Amygdala (tissue), 56 donors: ENCODE data around the gene ADAMTS17.

Experiments
- DNase-seq, 56 donors: peaks; one replicate each; lab custom pipeline; 2025; lab: John Stamatoyannopoulos, UW

Gene ADAMTS17

DNA sequence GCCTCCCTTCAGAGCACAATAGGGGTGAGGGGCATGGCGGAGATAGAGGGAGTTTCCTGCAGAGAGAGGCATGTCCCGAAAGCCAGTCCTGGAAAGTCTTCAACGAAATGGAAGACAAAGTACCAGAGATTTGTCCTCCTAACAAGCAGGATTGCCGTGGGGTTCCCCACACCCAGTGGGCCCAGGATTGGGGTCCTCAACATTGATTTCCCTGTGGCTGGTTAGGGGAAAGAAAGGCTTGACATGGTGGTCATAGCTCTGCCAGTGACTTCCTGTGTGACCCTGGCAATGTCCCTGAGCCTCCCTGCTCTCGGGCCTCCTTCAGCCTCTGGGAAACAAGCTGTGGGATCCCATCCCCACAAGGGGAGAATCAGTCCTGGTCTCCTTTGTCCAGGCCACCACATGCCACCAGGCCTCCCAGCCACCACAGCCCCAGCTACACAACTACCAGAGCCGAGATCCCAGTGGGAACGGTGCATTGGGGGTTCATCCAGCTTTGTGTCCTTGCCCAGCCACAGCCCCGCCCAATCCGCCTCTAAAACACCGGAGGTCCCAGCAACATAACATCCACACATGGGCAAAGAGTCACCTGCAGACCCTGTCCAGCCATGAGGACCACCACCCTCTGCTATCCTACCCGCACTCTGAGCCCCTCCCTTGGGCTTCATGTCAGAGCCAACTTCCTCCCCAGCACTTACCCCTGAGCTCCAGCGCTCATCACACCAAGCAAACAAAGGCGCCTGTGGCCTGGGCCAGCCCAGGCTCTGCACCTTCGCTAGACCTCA lies 63.0 kb downstream of the ADAMTS17 start:
- no peak for DNase-seq

GRCh38 chr15:100277087-100277855 lies 64.5 kb downstream of the ADAMTS17 start:
- DNase-seq = no peak

GRCh38 chr15:100276506-100276905 lies 65.3 kb downstream of the ADAMTS17 start:
- no peak for DNase-seq

DNA sequence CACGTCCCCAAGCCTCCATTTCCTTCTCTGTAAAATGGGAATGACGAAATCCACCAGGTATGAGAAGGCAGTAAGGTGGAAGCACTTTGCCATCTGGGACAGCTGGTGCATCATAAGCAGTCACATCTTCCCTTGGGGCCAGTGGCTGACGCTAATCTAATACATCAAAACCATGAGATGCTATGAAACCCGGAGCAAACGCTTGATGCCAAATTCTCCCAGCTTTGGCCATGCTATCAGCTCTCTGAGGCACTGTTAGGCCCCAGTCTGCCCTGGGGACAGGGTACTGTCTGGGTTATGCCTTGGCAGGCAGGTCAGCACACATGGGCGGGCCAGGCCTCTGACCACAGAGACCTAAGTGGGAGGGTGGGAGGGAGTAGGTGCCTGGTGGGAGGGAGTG lies 66.1 kb downstream of the ADAMTS17 start:
- DNase-seq = no peak

DNA sequence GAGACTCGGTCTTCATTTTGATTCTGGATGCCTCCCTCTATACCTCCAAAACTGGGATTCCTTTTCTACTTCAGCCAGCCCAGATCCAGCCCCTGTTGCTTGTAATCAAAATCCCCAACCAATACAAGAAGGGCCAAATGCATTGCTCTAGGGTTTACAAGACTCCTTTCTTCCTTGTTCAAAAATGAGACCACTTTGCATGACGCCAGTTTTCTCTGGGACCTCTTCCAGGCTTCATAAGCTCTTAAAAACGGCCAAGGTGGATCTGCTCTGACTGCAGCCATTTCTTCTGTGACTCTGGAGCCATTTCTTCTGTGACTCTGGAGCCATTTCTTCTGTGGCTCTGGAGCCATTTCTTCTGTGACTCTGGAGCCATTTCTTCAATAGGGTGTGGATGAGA lies 71.9 kb downstream of the ADAMTS17 start:
- DNase-seq = no peak

DNA sequence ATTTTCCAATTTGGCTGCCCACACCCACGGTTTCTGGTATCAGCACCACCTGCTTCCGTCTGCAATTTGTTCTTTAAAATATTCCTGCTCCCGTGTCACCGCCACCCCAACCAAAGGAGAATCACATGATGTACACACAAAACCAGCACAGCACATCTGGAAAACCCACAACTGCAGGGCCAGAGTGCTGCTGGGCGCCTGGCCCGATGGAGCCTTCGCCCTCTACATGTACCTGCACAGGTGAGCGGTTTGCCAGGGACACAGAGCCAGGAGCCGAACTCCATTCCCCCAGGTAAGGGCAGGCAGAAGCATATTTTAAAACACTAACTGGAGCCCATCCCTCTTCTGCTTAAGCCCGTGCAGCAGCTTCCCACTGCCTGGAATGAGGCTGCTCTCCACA lies 75.6 kb downstream of the ADAMTS17 start:
- DNase-seq = no peak

DNA sequence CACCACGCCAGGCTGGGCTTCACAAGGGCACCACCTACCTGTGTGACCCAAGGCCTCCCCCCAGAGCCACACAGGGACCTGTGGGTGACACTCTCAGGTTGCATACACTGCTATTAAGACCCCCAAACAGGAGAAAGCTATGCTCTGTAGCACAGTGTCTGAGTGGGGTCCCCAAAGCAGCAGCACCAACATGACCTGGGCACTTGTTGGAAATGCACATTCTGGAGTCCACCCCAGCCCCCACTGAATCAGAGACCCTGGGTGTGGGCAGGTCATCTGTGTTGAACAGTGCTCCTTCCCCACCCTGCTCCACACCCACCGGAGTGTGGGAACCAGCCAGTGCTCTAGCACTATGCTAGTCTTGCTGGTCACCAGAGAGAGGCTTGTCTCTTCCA lies 76.1 kb downstream of the ADAMTS17 start:
- DNase-seq = no peak

DNA sequence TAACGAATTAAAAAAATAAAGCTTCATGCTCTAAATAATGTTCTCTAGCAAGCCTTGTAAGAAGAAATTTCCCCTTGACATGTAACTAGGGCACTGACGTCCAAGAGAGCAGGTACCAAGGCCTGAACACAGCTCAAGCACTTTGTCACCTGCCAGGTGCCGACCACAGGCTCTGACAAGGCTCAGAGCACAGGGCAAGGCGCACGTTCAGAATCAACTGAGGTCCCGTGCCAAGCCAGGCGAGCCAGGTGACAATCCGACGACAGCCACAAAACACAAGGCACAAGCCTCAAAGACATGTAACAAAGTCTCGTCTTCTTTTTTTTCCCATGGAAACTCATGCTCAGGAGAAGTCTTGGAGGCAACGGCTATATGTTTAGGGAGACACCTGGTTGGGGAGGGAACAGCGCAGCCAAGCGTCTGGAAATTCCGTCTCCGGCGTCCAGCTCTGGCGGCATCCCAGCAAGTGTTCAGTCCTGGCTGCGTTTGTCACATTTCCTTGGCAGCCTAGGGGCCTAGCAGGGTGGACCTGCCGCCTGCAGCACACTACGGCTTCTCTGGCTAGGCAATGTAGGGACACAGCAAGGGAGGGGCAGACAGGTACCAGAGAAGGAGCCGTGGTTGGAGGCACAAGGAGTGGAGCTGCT lies 76.7 kb downstream of the ADAMTS17 start:
- DNase-seq = peak in 1 of 56 donors; percentile 24

DNA sequence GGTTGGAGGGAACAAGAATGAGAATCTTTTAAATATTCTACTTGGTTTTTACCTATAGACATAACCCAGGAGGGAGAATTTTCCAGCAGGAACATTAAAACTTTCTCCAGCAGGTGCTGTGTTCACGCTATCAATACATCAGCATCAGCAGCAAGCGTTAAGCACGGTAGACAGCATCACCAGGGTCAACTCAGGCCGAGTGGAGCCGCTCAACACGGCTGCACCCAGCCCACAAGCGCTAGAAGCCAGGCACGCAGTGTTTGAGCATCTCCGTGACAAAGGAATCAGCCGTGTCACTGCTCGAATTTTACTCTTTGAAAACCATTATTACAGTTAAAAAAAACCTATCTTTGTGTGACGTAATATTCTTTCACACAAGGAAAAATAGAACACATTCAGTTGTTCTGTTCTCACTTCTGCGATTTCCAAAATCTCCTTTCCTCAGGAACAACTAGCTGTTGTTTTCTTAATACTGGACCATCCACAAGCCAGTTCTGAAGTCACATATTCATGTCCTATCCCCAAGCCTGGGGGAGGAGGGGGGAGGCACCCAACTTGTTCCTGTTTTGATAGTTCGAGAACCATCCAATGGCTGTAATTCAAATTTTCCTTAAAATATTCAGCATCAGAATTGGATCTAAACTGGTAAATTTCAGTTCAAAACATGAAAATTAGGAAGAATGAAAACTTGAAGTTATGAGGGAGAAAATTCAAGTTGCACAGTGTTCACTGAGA lies 77.9 kb downstream of the ADAMTS17 start:
- peak in 1 of 56 donors; percentile 11 for DNase-seq

GRCh38 chr15:100263031-100263430 lies 78.7 kb downstream of the ADAMTS17 start:
- DNase-seq = no peak

- no peak for DNase-seq
Measured at GRCh38 chr15:100261302-100262240, 80.2 kb downstream of the ADAMTS17 start.

DNA sequence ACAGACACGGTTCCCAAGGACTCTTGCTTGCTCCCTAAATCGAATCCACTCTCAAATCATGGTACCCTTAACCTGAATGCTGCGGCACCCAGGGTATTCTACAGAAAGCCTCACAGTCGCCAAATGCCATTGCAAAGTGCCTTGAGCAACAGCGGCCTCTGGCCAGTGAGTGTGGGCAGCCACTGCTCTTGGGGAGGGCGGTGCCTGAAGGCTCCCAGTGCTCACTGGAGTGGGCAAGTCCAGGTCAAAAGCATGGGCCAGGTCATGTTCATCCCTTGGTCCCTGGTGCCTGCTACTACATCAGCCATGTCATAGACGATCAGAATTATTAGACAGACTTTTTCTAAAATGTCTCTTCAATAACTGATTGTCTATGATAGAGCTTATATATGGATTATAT lies 82.5 kb downstream of the ADAMTS17 start:
- DNase-seq = no peak

- DNase-seq = no peak
Measured at GRCh38 chr15:100256970-100257650, 84.7 kb downstream of the ADAMTS17 start.

- DNase-seq = no peak
Measured at GRCh38 chr15:100256101-100256969, 85.4 kb downstream of the ADAMTS17 start.

GRCh38 chr15:100255644-100256043 lies 86.1 kb downstream of the ADAMTS17 start:
- DNase-seq = no peak

GRCh38 chr15:100254691-100255090 lies 87.1 kb downstream of the ADAMTS17 start:
- no peak for DNase-seq

DNA sequence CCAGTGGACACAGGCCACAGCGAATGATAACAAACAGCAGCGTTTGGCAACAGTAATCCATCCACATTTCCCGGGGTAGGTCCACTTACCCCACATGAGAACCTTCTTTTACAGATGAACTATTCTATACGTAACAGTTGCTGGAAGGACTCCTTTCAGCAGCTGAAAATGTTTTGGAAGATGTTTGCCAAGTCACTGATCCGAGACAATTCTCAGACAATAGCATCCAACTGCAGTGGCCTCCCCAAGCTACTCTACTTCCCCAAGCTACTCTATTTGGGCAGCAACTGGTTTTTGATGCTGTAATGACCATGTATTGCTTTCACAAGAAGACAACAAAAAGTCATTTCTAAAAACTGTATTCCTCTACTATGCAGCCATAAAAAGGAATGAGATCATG lies 87.5 kb downstream of the ADAMTS17 start:
- no peak for DNase-seq

GRCh38 chr15:100253640-100254039 lies 88.1 kb downstream of the ADAMTS17 start:
- no peak for DNase-seq
